Amygdala (tissue), 56 donors: ENCODE measurements around the gene C12orf76.
A peak's percentile ranks its signal among the peaks of the same experiment; 100 is the strongest.
"Not testable (repeated sequence)": the region's sequence is repeated elsewhere in the genome, so short reads cannot be mapped to it uniquely, and the experiment has no call there.

Source experiments
- DNase-seq, 56 donors: peaks; one replicate each; lab custom pipeline; 2025; lab: John Stamatoyannopoulos, UW

The C12orf76 gene

DNA sequence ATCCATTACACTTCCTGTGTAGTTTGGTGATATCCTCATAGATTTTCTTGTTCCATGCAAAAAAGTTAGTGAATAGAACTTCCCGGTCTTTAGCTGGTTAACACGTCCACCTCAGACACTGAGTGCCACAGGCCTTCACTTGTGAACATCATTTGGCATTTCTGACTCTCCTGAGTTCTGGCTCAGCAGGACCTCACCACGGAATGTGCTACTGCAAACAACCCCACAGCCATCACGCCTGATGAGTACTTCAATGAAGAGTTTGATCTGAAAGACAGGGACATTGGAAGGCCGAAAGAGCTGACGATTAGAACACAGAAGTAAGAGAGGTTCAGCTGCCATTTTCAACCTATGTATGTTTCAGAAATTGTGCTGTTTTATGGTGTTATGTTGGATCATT, 20.0 kb downstream of the C12orf76 start:
- DNase-seq: no peak

DNA sequence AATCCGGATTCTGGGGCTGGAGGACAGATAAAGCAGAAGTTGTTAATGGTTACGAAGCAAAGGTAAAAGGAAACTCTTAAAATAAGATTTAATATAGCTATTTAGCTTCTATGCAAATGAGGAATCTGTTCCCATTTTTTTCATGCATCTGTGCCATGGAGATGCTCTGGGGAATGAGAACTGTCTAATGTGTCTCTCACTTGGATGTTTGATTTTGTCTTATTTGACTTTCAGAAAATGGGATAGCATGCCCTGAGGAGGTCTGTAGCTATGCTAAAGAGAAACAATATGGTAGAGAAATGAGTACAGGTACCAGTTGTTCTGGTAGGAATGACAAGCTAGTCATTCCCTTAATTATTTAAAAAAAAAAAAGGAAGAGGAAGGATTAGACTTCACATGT, 24.3 kb downstream of the C12orf76 start:
- DNase-seq: no peak

DNA sequence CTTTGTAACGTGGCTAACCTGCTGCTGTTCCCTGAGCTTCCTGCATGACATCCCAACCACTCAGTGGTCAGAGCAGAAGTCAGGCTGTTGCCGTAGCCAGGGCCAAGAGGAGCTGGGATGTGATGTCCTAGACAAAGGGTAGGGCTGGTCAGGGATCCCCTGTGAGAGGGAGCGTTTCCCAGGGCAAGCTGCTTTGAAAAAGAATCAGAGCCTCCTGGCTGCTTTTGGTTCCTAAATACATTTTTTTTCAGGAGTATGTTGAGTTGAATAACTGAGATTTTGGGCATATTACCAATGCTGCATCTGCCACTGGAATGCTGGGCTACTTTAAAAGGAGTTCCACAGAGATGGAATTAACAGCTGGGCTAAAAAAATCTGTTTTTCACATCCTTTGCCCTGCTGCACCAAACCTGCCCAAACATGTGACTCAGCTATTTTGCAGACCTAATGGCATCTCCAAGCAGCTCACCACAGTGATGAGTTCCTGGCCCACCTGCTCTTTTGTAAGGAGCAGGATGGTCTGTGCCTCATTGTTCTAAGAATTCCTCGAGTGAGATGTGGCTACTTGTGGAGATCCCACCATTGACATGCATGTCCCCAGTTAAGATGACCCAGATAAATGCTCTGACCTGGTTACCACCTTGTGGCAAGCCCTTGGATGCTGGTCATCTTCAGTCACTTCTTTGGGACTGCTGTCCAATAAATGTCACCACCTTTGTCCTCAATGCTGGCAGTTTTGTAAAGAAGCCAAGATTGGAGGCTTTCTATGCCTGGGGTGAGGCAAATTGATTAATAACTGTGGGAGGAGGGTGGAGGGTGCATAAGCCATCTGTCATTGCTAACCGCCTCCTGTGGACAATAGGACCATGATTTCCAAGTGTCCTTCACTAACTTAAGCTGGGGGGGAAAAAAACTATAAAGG, 25.0 kb downstream of the C12orf76 start:
- DNase-seq: no peak

DNA sequence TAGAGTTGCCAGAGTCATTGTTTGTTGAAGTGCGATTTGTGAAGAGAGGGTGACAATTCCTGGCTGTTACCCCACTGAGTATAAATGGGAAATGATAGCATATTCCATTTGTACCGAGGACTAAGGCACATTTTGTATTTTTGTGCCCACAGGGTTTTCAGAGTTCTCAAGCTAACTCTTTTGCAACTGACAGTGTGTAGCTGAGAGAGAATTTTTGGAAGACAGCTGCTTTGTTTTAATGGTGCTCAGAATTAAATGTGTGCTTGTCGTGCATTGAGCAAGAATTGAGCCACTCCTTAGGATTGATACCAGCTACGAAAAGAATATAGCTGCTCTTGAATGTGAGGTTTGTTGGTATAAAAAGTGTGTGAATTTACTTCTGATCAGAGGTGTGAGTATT, 27.4 kb downstream of the C12orf76 start:
- no peak for DNase-seq

DNA sequence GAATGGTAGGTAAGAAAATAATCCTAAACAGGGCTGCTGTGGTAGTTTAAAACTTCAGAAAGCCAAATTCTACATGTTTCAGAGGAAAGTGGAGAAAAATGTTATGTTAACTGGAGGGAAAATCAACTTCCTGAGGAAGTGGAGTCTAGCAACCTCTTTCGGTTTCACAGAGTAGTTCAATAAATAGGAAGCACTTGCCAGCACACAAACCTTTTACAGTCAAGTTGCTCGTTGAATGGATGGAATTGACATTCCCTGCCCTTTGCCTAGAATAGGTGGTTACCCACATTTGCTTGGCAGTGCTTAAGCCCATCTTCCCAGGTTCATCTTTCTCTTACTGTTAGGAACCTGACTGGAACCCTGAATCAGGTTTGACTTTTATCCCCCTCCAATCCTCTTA, 33.2 kb downstream of the C12orf76 start:
- DNase-seq: no peak

DNA sequence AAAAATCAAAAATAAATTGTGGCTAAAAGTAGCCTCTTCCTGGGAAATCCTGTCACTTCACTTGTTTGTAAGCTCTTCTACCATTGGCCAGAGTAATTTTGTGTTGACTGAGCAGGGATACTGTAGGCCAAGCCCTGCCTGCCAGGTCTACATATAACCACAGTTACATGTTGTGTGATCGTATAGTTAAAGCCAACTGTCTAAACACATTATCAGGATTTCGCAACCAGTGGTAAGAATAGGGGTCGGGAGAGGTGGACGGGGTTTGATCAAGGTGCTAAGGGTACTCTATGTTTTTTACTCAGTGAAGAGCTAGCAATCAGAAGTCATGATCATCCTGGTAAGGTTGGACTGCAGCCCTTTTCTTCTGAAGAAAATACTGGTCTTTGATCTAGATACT, 35.7 kb downstream of the C12orf76 start:
- no peak for DNase-seq

DNA sequence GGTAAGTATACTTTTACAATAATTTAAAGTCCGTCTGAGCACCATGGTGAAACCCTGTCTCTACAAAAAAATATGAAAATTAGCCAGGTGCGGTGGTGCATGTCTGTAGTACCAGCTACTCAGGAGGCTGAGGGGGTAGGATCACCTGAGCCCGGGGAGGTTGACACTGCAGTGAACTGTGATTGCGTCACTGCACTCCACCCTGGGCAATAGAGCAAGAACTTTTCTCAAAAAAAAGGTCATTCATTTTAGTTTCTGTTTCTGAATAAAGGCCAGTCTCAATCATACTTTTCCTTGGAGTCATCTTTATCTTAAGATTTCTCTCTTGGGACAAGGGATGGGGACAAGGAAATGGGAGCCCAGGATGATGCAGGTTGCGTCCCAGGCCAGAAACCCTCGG, 36.2 kb downstream of the C12orf76 start:
- DNase-seq: no peak

DNA sequence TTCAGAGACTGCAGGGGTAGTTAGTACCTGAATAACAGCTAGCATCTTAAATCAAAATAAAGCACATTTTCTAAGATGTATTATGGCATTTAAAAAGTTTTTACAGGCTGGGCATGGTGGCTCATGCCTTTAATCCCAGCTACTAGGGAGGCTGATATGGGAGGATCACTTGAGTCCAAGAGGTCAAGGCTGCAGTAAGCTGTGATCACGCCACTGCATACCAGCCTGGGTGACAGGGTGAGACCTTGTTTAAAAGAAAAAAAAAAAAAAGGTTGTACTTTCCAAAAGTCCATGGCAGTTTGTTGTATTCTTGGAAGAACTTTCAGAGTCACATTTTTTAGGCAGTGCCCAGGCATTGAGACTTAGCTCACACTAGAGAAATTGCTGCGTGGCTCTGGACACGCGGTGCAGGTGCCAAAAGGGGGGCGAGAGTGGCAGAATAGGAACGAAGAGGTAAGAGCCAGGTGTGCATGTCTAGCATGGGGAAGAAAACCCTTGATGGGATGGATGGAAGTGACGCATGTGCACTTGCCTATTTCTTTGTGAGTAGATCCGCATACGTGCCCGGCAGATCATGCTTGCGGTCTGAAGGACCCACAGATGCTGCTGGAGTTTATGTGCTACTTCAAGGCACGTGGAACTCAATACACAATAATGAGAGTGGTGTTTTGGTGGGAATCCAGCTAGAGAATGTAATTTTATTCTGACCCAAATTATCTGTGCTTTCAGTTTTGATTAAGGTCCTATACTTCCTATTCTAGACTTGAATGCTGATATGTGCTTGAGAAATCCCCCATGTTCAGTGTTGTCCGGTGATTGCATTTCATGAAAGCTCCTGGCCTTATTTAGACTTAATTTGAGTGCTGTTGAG, 37.2 kb downstream of the C12orf76 start:
- DNase-seq: no peak

DNA sequence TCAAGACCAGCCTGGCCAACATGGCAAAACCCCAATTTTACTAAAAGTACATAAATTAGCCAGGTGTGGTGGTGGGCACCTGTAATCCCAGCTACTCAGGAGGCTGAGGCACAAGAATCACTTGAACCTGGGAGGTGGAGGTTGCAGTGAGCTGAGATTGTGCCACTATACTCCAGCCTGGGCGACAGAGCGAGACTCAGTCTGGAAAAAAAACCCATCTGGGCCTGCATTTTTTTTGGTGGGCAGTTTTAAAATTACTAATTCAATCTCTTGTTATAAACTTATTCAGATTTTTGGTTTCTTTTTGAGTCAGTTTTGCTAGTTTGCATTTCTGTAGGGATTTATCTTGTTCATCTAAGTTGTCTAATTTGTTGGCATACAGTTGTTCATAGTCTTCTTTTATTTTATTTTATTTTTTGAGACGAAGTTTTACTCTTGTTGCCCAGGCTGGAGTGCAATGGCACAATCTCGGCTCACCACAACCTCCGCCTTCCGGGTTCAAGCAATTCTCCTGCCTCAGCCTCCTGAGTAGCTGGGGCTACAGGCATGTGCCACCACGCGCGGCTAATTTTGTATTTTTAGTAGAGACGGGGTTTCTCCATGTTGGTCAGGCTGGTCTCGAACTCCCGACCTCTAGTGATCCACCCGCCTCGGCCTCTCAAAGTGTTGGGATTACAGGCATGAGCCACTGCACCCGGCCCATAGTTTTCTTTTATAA, 39.5 kb downstream of the C12orf76 start:
- DNase-seq: not testable (repeated sequence)

DNA sequence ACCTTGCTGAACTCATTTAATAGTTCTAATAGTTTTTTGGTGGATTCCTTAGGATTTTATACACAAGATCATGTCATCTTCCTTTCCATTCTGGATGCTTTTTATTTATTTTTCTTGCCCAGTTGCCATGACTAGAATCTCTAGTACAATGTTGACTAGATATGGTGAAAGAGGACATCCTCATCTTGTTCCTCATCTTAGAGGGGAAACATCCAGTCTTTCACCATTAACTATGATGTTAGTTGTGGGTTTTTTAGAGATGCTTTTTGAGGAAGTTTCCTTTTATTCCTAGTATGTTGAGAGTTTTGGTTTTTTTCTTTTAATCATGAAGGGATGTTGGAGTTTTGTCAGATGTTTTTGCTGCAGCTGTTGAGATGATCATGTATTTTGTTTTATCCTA, 40.4 kb downstream of the C12orf76 start:
- DNase-seq: no peak

DNA sequence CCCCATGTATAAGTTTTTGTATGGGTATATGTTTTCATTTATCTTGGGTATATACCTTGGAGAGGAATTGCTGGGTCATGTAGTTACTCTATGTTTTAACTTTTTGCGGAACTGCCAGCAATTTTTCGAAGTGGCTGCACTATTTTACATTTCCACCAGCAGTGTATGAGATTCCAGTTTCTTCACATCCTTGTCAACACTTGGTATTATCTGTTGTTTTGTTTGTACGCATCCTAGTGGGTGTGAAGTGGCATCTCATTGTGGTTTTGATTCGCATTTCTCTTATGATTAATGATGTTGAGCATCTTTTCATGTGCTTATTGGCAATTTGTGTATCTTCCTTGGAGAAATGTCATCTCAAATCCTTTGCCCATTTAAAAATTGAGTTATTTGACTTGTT, 42.2 kb downstream of the C12orf76 start:
- no peak for DNase-seq

DNA sequence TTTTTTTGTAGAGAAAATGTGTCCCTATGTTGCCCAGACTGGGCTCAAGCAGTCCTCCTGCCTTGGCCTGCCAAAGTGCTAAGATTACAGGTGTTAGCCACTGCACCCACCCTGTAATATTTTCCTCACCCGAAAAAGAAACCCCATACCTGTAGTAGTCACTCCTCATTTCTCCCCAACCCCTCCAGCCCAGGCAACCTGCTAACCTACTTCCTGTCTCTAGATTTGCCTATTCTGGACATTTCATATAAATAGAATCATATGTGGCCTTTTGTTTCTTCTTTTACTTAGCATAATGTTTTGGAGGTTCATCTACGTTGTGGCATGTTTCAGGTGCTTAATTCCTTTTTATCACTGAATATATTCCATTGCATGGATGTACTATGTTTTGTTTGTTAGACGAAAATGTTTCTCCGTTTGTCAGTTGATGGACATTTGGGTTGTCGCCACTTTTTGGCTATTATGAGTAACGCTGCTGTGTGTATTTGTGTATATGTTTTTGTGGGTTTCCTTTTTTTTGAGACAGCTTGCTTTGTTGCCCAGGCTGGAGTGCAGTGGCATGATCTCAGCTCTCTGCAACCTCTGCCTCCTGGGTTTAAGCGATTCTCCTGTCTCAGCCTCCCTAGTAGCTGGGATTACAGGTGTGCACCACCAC, 42.9 kb downstream of the C12orf76 start:
- DNase-seq: no peak

DNA sequence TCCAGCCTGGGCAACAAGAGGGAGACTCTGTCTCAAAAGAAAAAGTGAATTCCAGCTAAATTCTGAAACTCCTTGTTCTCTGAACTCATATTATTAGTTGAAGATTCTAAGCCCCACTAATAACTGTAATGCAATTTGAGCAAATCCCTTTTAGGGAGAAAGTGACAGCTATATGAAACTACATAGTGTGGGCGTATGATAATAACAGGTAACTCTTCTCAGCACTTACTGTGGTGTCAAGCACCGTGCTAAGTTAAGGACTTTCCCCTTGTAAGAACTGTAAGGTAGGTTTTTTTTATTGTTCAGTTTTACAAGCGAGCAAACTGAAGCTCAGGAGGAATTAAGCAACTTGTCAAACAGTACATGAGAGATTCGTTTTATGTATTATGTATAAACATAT, 43.7 kb downstream of the C12orf76 start:
- DNase-seq: no peak

DNA sequence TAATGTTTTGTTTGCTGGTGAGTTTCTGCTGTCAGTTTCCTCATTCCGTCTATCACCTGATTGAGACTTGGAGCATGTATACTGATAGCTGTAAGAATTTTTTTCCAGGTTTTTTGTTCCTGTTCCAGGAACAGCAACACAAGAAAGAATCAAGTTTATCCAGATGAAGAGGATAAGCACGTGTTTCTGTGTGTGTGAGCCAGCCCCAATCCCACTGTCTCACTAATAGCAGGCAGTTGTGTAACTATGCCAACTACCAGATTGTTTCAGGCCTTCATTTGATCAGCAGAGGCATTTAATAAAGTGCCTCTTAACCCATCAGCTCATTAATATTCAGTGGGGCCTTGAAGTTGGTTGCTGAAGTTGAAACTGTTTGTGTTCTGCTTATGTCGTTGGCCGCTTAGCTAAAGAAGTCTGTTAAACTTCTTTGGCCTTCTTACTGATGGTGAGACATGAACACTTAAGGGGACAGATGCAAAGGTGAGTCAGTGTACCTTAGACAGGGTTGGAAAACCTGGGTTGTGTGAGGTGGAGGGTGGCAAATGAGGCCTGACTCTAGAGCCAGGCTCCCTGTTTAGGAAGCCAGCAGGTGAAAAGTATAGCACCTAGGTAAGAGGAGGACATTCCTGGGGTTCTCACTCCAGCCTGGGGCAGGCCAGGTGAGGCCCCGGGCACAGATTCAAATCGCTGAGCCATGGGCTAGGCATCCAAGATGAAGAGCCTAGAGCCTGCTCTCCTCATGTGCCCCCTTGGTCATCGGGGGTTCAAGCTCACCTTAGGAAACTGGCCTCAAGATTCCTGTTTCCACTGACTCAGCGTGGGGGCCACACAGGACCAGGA, 45.4 kb downstream of the C12orf76 start:
- DNase-seq: no peak

DNA sequence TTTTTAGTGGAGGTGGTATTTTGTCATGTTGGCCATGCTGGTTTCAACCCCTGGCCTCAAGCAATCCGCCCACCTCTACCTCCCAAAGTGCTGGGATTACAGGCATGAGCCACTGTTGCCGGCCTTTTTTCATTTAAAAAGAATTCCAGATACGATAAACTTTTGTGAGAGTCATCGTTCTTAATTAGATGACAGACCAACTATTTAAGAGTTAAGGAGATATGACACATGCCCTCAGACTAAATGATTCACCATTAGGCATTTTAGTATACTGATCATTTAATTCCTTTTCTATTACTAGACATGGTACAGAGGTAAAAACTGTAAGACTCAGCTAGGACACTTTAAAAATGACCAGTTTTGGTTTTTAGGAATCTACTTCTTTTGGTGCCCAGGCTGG, 46.7 kb downstream of the C12orf76 start:
- DNase-seq: no peak

DNA sequence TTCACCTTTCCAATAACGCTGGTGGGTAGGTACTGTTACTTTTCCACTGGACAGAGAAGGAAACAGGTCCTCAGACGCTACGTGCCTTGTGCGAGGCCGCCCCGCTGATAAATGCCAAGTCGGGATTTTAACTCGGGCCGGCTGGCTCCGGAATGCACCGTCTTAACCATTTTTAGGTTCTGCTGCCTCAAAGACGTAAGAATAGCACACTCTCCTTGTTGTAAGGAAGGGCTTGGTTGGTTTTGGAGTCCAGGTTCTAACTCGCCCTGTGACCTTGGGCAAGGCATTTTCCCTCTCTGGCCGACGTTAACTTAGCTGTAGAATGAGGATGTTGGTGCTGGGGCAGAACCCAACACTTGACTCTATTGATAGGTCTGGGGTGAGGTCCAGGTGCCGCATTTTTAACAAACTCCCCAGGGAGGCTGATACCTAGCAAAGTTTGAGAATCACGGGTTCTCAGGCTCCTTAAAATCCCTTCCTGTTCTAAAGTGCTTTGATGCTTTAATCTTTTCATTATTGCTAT, 48.3 kb downstream of the C12orf76 start:
- peak in 3 of 56 donors; percentile 7 to 32 (median 29) for DNase-seq

DNA sequence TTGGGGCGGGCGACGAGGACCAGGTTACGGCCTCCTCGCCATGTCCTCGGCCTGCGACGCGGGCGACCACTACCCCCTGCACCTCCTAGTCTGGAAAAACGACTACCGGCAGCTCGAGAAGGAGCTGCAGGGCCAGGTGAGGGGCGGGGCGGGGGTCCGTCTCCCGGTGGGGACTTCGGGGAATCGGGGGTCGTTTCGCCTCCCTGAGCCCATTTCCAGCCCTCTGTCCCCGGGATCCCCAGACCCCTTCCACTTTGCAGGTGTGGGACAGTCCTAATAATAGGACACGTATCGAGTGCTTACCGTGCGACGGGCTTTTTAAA, 48.7 kb downstream of the C12orf76 start:
- DNase-seq: no peak

DNA sequence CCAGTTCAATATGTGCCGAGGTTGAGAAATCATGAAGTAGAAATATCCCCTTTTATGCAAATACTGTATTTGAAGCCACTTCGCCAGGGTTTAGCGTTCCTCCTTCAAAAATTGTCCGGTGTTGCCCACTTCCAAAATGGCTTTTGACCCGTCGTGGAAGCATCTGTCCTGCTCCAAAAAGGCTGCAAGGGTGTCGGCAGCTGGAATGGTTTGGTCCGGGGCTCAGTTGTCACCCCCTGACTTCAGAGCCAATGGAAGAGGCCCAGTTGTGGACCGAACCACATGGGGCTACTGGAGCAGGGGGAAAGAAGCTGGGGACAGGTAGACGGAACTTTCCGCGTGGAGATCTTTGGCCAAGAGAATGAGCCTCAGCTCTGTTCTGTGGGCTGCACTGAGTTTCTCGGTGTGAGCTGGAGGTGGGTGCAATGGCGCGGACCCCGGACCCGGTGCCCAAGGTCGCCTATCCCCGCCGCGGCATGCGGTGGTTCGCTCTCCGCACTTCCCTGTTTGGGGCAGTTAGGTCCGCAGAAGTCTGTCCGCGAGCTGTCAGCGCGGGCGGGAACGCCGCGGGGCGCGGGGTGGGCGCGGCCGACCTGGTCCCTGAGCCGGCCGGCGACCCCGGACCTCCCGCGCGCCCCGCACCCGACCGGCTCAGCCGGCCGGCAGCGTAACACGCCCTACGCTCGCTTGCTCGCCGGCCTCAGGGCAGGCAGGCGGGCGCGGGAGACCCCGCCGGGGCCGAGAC, 49.2 kb downstream of the C12orf76 start, which contains the start of gene ANKRD13A:
ANKRD13A (plus strand) TSS at position 527 of the 745 bp plus-strand sequence. CDS start 259 bp downstream, outside the sequence.
- DNase-seq: peak; percentile 42 to 94 (median 86)
